Retinal pigment epithelial cell (primary cell): Measurements from ENCODE around the gene FUBP1.

Experiments
- DNase-seq: peaks from one replicate; pipeline ENCODE4 v3.0.0-alpha.2; 2010; ENCODE audit warnings: low read depth
- H3K4me3 ChIP-seq: 2 replicates; pipeline ENCODE4 v1.5.1; 2011; ENCODE audit warnings: mild to moderate bottlenecking, low read length, control low read depth, moderate library complexity
- TF ChIP-seq, protein P1 (sequence below): conservative IDR thresholded peaks from 2 replicates; pipeline ENCODE4 v1.5.1; 2011; ENCODE audit warnings: low read depth, low read length, control low read depth, inconsistent platforms

The FUBP1 gene

DNA sequence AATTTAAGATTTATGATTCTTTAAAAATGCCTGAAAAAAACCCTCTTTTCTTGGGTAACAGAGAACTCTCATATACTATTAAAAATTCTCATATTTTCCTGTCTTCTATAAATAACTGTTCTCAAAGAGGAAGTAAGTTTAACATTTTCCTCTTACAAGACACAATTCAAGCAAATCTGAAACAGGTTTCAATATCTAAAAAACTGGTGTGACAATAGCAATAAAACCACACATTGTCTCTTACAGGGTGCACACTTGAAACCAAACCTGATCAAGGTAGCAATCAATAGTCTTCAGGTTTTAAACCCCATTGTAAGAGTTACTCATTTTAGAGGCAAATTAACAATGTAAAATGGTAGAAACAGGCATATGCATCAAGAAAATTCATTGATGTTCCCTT, 28.0 kb downstream of the FUBP1 start:
- H3K4me3 ChIP-seq = no peak overlapping the region
- TF ChIP-seq, protein P1, sequence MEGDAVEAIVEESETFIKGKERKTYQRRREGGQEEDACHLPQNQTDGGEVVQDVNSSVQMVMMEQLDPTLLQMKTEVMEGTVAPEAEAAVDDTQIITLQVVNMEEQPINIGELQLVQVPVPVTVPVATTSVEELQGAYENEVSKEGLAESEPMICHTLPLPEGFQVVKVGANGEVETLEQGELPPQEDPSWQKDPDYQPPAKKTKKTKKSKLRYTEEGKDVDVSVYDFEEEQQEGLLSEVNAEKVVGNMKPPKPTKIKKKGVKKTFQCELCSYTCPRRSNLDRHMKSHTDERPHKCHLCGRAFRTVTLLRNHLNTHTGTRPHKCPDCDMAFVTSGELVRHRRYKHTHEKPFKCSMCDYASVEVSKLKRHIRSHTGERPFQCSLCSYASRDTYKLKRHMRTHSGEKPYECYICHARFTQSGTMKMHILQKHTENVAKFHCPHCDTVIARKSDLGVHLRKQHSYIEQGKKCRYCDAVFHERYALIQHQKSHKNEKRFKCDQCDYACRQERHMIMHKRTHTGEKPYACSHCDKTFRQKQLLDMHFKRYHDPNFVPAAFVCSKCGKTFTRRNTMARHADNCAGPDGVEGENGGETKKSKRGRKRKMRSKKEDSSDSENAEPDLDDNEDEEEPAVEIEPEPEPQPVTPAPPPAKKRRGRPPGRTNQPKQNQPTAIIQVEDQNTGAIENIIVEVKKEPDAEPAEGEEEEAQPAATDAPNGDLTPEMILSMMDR = no peak
- DNase-seq = no peak

DNA sequence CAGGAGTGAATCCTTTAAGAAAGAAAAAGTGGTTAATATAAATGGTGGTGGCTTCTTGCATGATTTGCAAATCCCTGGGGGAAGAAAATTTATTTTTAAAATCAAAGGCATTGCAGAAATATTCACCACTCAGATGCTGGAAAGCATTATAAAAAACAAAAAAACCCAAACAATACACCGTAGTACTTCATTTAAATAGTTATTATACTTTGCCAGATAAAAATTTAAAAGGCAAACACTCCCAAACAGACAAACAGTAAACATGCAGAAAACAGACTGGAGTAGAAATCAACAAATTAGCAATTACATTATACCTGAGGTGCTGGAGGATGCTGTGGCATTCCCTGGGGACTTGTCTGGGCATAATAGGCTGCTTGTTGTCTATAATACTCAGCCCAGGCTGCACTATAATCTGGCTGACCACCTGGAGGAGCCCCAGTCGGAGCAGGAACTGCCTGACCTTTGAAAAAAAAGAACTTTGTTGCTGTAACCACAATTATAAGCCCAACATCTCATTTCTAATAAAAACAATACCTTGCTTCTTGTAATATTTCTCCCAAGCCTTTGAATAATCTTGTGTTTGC, 29.9 kb downstream of the FUBP1 start:
- TF ChIP-seq, protein P1 = peak; percentile 53
- H3K4me3 ChIP-seq = no peak overlapping the region
- peak; percentile 22 for DNase-seq

DNA sequence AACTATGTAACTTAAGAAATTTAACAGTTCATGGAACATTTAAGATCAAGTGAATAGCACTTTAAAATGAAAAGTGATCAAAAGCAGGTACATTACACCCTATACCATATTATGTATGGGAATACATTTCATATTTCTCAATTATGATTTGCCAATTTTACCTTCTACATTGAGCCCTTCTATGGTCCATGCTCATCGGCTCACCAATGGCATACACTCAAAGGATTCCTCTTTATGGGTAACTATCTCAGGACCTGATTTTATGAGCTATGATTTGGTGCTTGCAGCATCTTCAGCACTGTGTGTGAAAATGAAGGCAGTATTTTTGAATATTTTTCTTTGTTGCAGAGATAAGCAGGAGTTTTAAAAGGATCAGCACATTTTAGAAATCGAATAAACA, 33.5 kb downstream of the FUBP1 start:
- TF ChIP-seq, protein P1 = no peak
- H3K4me3 ChIP-seq = no peak overlapping the region
- DNase-seq = no peak

DNA sequence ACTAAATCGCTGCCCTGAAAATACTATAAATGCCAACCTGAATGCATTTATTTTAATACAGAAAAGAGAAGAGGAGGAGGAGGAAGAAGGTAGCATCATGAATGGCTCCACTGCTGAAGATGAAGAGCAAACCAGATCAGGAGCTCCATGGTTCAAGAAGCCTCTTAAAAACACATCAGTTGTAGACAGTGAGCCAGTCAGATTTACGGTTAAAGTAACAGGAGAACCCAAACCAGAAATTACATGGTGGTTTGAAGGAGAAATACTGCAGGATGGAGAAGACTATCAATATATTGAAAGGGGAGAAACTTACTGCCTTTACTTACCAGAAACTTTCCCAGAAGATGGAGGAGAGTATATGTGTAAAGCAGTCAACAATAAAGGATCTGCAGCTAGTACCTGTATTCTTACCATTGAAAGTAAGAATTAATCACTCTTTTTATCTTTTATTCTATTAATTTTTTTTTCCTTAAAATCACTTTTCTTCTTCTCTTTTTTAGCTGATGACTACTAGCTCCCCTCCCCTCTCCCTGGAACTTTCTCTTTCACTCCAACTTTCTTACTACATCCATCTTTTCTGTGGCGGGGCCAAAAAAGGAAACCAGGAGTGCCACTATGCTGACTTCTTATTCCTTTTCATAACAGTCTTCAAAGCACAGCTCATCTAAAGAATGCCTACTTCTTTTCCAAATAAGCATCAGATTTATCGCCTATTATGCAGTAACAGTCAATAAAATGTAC, 36.3 kb downstream of the FUBP1 start:
- TF ChIP-seq, protein P1 = no peak
- DNase-seq = no peak
- H3K4me3 ChIP-seq = no peak overlapping the region

DNA sequence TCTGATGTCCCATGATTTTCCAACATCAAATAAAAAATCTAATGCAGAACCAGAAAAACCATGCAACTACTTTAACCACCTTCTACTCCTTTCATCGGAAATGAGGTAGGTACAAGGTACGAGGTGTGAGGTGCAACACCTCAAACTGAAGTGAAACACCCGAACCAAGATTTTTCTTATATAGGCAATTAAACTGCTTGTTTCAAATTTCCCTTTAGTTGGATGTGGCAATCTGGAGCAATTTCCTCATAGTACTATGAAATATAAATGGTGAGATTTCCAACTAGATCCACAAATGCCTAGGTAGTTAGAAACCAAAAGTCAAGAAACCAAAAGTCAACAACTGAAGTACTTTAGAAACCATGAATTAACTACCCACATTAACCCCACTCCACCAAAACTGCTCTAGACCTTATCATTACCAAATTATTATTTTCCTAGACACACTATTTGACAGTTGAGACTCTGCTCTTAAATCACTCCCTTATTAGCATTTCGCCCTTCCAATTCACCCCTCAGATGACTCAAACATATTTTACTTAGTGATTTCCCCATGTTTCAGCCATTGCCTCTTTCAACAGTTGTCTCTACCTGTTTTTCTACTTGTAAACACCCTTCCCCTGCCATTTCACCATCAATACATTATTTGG, 37.8 kb downstream of the FUBP1 start:
- TF ChIP-seq, protein P1 = no peak
- DNase-seq = no peak
- no peak overlapping the region for H3K4me3 ChIP-seq

DNA sequence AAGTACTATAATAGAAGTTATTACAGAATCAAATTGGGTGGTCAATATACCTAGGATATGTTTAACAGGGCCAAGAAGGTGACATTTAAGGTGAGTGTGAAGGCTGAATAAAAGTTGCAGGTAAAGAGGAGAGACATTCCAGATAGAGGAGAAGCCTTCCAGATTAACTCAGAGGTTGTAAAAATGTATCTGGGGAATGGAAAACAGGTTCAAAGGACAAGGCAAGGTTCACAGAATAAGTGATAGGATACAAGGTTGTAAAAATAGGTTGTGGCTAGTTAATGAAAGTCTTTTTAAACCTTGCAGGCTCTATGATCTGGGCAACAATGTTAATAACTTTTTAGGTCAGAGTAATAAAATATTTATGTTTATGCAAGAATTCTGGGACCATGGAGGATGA, 40.2 kb downstream of the FUBP1 start:
- no peak overlapping the region for H3K4me3 ChIP-seq
- DNase-seq = no peak
- TF ChIP-seq, protein P1 = no peak
